ENCODE measurements around the gene ERC2.

DNA sequence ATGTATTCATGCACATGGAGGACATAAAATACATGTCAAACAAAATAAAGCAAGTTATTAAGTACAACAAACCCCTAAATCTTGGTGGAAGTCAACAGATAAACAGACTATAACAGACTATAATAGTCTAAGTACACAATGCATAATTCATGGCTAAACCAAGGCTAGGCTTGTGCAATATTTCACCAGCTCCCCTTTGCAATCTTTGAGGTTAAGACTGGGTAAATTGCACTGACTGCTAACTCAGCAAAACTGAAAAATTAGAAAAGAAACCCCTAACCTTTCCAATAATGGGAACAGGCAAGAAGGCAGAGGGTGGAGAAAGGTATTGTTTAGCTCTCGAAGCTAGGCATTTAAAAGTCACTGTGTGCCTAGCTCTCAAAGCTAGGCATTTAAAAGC lies 676.3 kb downstream of the ERC2 start:
- TF ChIP-seq POLR2A (IDR thresholded peaks at IDR 0.05) = no peak
- TF ChIP-seq, protein P1, sequence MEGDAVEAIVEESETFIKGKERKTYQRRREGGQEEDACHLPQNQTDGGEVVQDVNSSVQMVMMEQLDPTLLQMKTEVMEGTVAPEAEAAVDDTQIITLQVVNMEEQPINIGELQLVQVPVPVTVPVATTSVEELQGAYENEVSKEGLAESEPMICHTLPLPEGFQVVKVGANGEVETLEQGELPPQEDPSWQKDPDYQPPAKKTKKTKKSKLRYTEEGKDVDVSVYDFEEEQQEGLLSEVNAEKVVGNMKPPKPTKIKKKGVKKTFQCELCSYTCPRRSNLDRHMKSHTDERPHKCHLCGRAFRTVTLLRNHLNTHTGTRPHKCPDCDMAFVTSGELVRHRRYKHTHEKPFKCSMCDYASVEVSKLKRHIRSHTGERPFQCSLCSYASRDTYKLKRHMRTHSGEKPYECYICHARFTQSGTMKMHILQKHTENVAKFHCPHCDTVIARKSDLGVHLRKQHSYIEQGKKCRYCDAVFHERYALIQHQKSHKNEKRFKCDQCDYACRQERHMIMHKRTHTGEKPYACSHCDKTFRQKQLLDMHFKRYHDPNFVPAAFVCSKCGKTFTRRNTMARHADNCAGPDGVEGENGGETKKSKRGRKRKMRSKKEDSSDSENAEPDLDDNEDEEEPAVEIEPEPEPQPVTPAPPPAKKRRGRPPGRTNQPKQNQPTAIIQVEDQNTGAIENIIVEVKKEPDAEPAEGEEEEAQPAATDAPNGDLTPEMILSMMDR (IDR thresholded peaks at IDR 0.05) = no peak
- no peak for TF ChIP-seq POLR2AphosphoS5 (IDR thresholded peaks at IDR 0.05)
- no peak for TF ChIP-seq EP300 (IDR thresholded peaks at IDR 0.05)
